HEK293 (cell line): ENCODE results near the gene CAMK2G.

ENCODE experiments used
- CTCF ChIA-PET: fragments of 350-600 bp; formaldehyde crosslinking; extraction: SDS; loops from one replicate; lab custom pipeline; 2021; ENCODE audit warnings: antibody characterized with exemption; lab: Yijun Ruan, JAX
- POLR2A ChIA-PET: fragments of 300-600 bp; formaldehyde crosslinking; extraction: SDS; loops from one replicate; lab custom pipeline; 2020; ENCODE audit warnings: antibody characterized with exemption, inconsistent platforms; lab: Yijun Ruan, JAX
- H3K27ac ChIP-seq: fragments of 200-500 bp; sonication (Bioruptor generic); 2 replicates; pipeline ENCODE4 v1.5.1; 2014; ENCODE audit warnings: low read depth, low read length, control low read depth, inconsistent platforms; ENCODE audit errors: extremely low read depth
- H3K36me3 ChIP-seq, 2 experiments: fragments of 200-500 bp in 1 of 2; sonication (Bioruptor generic) in 1 of 2; 1 replicate in 1 of 2; 2 replicates in 1 of 2; pipeline ENCODE4 v1.5.1; 2014 to 2017; ENCODE audit warnings: inconsistent platforms in 2 of 2, low read length in 2 of 2; ENCODE audit not compliant: control insufficient read depth in 2 of 2, insufficient read depth in 1 of 2
- H3K4me1 ChIP-seq: fragments of 200-500 bp; sonication (Bioruptor generic); 2 replicates; pipeline ENCODE4 v1.5.1; 2014; ENCODE audit warnings: mild to moderate bottlenecking, low read length, inconsistent platforms; ENCODE audit not compliant: control insufficient read depth, insufficient read depth
- H3K4me3 ChIP-seq: 2 replicates; pipeline ENCODE4 v1.5.1; 2011; ENCODE audit warnings: low read depth, mild to moderate bottlenecking, control low read depth, low read length, moderate library complexity
- H3K9me3 ChIP-seq: fragments of 200-500 bp; sonication (Bioruptor generic); 2 replicates; pipeline ENCODE4 v1.5.1; 2014; ENCODE audit warnings: low read depth, low read length, inconsistent platforms; ENCODE audit not compliant: control insufficient read depth, insufficient read depth
- EGR2 ChIP-seq: fragments of 450-650 bp; formaldehyde crosslinking; IDR thresholded peaks from 2 replicates; pipeline ENCODE4 v1.5.1; 2016; ENCODE audit warnings: low read depth, missing biosample characterization, missing genetic modification characterization
- KLF10 ChIP-seq: fragments of 450-650 bp; IDR thresholded peaks from 2 replicates; pipeline ENCODE4 v1.5.1; 2018; ENCODE audit warnings: missing biosample characterization, mild to moderate bottlenecking, missing genetic modification characterization
- SCRT1 ChIP-seq: fragments of 450-650 bp; formaldehyde crosslinking; IDR thresholded peaks from 2 replicates; pipeline ENCODE4 v1.5.1; 2016; ENCODE audit warnings: missing biosample characterization, missing genetic modification characterization, borderline replicate concordance
- SCRT2 ChIP-seq: fragments of 450-650 bp; formaldehyde crosslinking; IDR thresholded peaks from 2 replicates; pipeline ENCODE4 v1.5.1; 2016; ENCODE audit warnings: missing biosample characterization, missing genetic modification characterization
- ZBTB26 ChIP-seq: fragments of 450-650 bp; formaldehyde crosslinking; optimal IDR thresholded peaks from 2 replicates; pipeline ENCODE3; 2016; ENCODE audit warnings: missing biosample characterization, mild to moderate bottlenecking, missing genetic modification characterization
- ZBTB49 ChIP-seq: fragments of 450-650 bp; formaldehyde crosslinking; IDR thresholded peaks from 2 replicates; pipeline ENCODE4 v1.5.1; 2016; ENCODE audit warnings: missing biosample characterization, missing genetic modification characterization, low read depth
- ZNF157 ChIP-seq: fragments of 450-650 bp; formaldehyde crosslinking; IDR thresholded peaks from 2 replicates; pipeline ENCODE4 v1.5.1; 2016; ENCODE audit warnings: missing biosample characterization, missing genetic modification characterization
- ZNF175 ChIP-seq: fragments of 450-650 bp; formaldehyde crosslinking; IDR thresholded peaks from 2 replicates; pipeline ENCODE4 v1.5.1; 2016; ENCODE audit warnings: missing biosample characterization, missing genetic modification characterization
- ZNF26 ChIP-seq: fragments of 450-650 bp; formaldehyde crosslinking; IDR thresholded peaks from 2 replicates; pipeline ENCODE4 v1.5.1; 2016; ENCODE audit warnings: missing biosample characterization, missing genetic modification characterization
- ZNF280D ChIP-seq: fragments of 450-650 bp; formaldehyde crosslinking; IDR thresholded peaks from 2 replicates; pipeline ENCODE4 v1.5.1; 2016; ENCODE audit warnings: missing biosample characterization, missing genetic modification characterization
- ZNF529 ChIP-seq: fragments of 450-650 bp; formaldehyde crosslinking; IDR thresholded peaks from 2 replicates; pipeline ENCODE4 v1.5.1; 2017; ENCODE audit warnings: missing genetic modification characterization, missing biosample characterization; ENCODE audit not compliant: insufficient replicate concordance
- ZNF677 ChIP-seq: fragments of 450-650 bp; IDR thresholded peaks from 2 replicates; pipeline ENCODE4 v1.5.0; 2018; ENCODE audit warnings: missing biosample characterization, mild to moderate bottlenecking, missing genetic modification characterization, moderate library complexity
- ZNF692 ChIP-seq: fragments of 450-650 bp; formaldehyde crosslinking; IDR thresholded peaks from 2 replicates; pipeline ENCODE4 v1.5.1; 2016; ENCODE audit warnings: missing biosample characterization, missing genetic modification characterization

CAMK2G gene

GRCh38 chr10:73905256-73906020 is 31.1 kb upstream of the CAMK2G start (continued):
- no peak for TF ChIP-seq ZNF280D
- TF ChIP-seq KLF10 (tag by site-specific recombination) = no peak
- TF ChIP-seq ZBTB49 (tag by site-specific recombination) = no peak
- TF ChIP-seq ZNF26 = no peak
- TF ChIP-seq ZNF175 (tag by site-specific recombination) = no peak
- TF ChIP-seq EGR2 (tag by site-specific recombination) = peak; percentile 87
- TF ChIP-seq ZBTB26 (tag by site-specific recombination) = no peak

- Histone ChIP-seq H3K9me3 (no peaks in the 10 kb centered on the region), H3K27ac (no peak overlapping the region), H3K4me1 (no peaks in the 10 kb centered on the region), H3K36me3 (no peaks in the 10 kb centered on the region), H3K4me3 (no peak overlapping the region)
- TF ChIP-seq ZNF677 (tag by site-specific recombination) (no peak), ZNF529 (no peak), SCRT1 (no peak), ZNF692 (tag by site-specific recombination) (no peak)
- ChIA-PET POLR2A (interaction anchor here (0.5 to 0.7 kb wide), 2 partner anchors 33 to 37 kb away, joined by 3 to 6 read pairs; no protein-coding TSS in a partner anchor), CTCF (interaction anchor here (1.1 to 4.8 kb wide), 4 partner anchors 14 to 54 kb away, joined by 3 to 41 read pairs (median 8); no protein-coding TSS in a partner anchor)
These were observed 28.0 kb upstream of the CAMK2G start for GRCh38 chr10:73902351-73902750.

GRCh38 chr10:73901261-73901660 is 26.9 kb upstream of the CAMK2G start:
- Histone ChIP-seq H3K4me3 (no peak overlapping the region), H3K4me1 (no peaks in the 10 kb centered on the region), H3K36me3 (no peaks in the 10 kb centered on the region), H3K9me3 (no peaks in the 10 kb centered on the region), H3K27ac (no peak overlapping the region)
- no peak for TF ChIP-seq SCRT2 (tag by site-specific recombination)
- TF ChIP-seq ZNF157 = no peak
- POLR2A ChIA-PET = interaction anchor here (0.7 kb wide), 1 partner anchor 47 kb away, joined by 3 read pairs; no protein-coding TSS in a partner anchor
- CTCF ChIA-PET = interaction anchor here (0.6 to 4.8 kb wide), 3 partner anchors 12 to 151 kb away, joined by 3 to 41 read pairs (median 3); no protein-coding TSS in a partner anchor
